ENCODE measurements around the gene LDHAL6B.

LDHAL6B gene

GRCh38 chr15:59177317-59177660 is 29.4 kb upstream of the LDHAL6B start:
- H3K27me3 ChIP-seq (ENCODE audit: control insufficient read depth in 3 of 3, insufficient read depth in 3 of 3, low read depth in 1 of 3, low read length in 3 of 3), result no peaks in the 10 kb centered on the region
- no peak overlapping the region for H3K4me3 ChIP-seq (ENCODE audit: low read length in 2 of 2)
- no peak overlapping the region for H3K14ac ChIP-seq (ENCODE audit: low read length)
- no CpG with 5 or more reads among the region's 4 CpGs for WGBS, 2 donors (ENCODE audit: extremely low coverage in 2 of 2, insufficient read length in 2 of 2, insufficient replicate concordance in 1 of 2)
- no peak overlapping the region for H4K91ac ChIP-seq (ENCODE audit: low read depth, low read length, poor library complexity)
- H3K4ac ChIP-seq (ENCODE audit: low read length), result no peak overlapping the region
- H3K79me1 ChIP-seq (ENCODE audit: low read depth, low read length), result no peaks in the 10 kb centered on the region
- H3K36me3 ChIP-seq (replicated peaks in 1 of 2; ENCODE audit: control insufficient read depth in 2 of 2, insufficient read depth in 2 of 2, low read length in 2 of 2), result peaks cover 0 to 13% of the 10 kb centered on the region in 2 donors
- peaks cover 1 to 8% of the 10 kb centered on the region in 2 donors for H3K9me3 ChIP-seq (replicated peaks in 1 of 2; ENCODE audit: control insufficient read depth in 2 of 2, insufficient read depth in 1 of 2, low read depth in 1 of 2, low read length in 2 of 2)
- H3K9ac ChIP-seq (ENCODE audit: low read depth, low read length, poor library complexity), result no peak overlapping the region
- H2AK5ac ChIP-seq (ENCODE audit: low read depth, low read length), result no peak overlapping the region
- no peak overlapping the region for H2BK120ac ChIP-seq (ENCODE audit: low read depth, low read length)
- no peak for DNase-seq (ENCODE audit: low spot score)
- H4K8ac ChIP-seq (ENCODE audit: low read depth, low read length), result no peak overlapping the region
- H3K18ac ChIP-seq (ENCODE audit: low read length), result no peak overlapping the region
- no peak overlapping the region for H2AFZ ChIP-seq (ENCODE audit: low read length)
- no peak overlapping the region for H2BK5ac ChIP-seq (ENCODE audit: low read length)
- H2BK12ac ChIP-seq (ENCODE audit: low read length), result no peak overlapping the region
- H2BK15ac ChIP-seq (ENCODE audit: low read length), result no peak overlapping the region
- H3K4me2 ChIP-seq (ENCODE audit: insufficient read depth, low read length, poor library complexity, severe bottlenecking), result no peak overlapping the region
- H3K27ac ChIP-seq (replicated peaks; ENCODE audit: low read length), result no peak overlapping the region
- peaks cover 0 to 2% of the 10 kb centered on the region in 2 donors for H3K4me1 ChIP-seq (ENCODE audit: control insufficient read depth in 2 of 2, insufficient read depth in 1 of 2, low read depth in 1 of 2, low read length in 2 of 2)
- H3K23ac ChIP-seq (ENCODE audit: low read depth, low read length, poor library complexity), result no peak overlapping the region

- Histone ChIP-seq H2BK120ac (ENCODE audit: low read depth, low read length) (no peak overlapping the region), H3K27ac (replicated peaks; ENCODE audit: low read length) (no peak overlapping the region), H3K18ac (ENCODE audit: low read length) (peak overlapping the region; percentile 21), H2AFZ (ENCODE audit: low read length) (no peak overlapping the region), H3K79me1 (ENCODE audit: low read depth, low read length) (no peaks in the 10 kb centered on the region), H4K91ac (ENCODE audit: low read depth, low read length, poor library complexity) (no peak overlapping the region), H2BK12ac (ENCODE audit: low read length) (no peak overlapping the region), H3K23ac (ENCODE audit: low read depth, low read length, poor library complexity) (no peak overlapping the region), H3K36me3 (replicated peaks in 1 of 2; ENCODE audit: control insufficient read depth in 2 of 2, insufficient read depth in 2 of 2, low read length in 2 of 2) (peaks cover 0 to 10% of the 10 kb centered on the region in 2 donors), H3K4ac (ENCODE audit: low read length) (no peak overlapping the region), H2AK5ac (ENCODE audit: low read depth, low read length) (no peak overlapping the region), H2BK15ac (ENCODE audit: low read length) (peak overlapping the region; percentile 45), H3K9me3 (replicated peaks in 1 of 2; ENCODE audit: control insufficient read depth in 2 of 2, insufficient read depth in 1 of 2, low read depth in 1 of 2, low read length in 2 of 2) (peaks cover 3 to 13% of the 10 kb centered on the region in 2 donors), H3K9ac (ENCODE audit: low read depth, low read length, poor library complexity) (no peak overlapping the region), H3K4me2 (ENCODE audit: insufficient read depth, low read length, poor library complexity, severe bottlenecking) (no peak overlapping the region), H3K4me1 (ENCODE audit: control insufficient read depth in 2 of 2, insufficient read depth in 1 of 2, low read depth in 1 of 2, low read length in 2 of 2) (peaks cover 0 to 2% of the 10 kb centered on the region in 2 donors), H4K8ac (ENCODE audit: low read depth, low read length) (no peak overlapping the region), H3K4me3 (ENCODE audit: low read length in 2 of 2) (no peak overlapping the region), H2BK5ac (ENCODE audit: low read length) (no peak overlapping the region), H3K27me3 (ENCODE audit: control insufficient read depth in 3 of 3, insufficient read depth in 3 of 3, low read depth in 1 of 3, low read length in 3 of 3) (no peaks in the 10 kb centered on the region), H3K14ac (ENCODE audit: low read length) (no peak overlapping the region)
- WGBS, 2 donors (ENCODE audit: extremely low coverage in 2 of 2, insufficient read length in 2 of 2, insufficient replicate concordance in 1 of 2), result no CpG with 5 or more reads among the region's 16 CpGs
- no peak for DNase-seq (ENCODE audit: low spot score)
Observed at GRCh38 chr15:59178151-59178695, 28.4 kb upstream of the LDHAL6B start.

- Histone ChIP-seq H3K14ac (ENCODE audit: low read length) (no peak overlapping the region), H3K4me3 (ENCODE audit: low read length in 2 of 2) (no peak overlapping the region), H2AFZ (ENCODE audit: low read length) (no peak overlapping the region), H3K36me3 (replicated peaks in 1 of 2; ENCODE audit: control insufficient read depth in 2 of 2, insufficient read depth in 2 of 2, low read length in 2 of 2) (peaks cover 0 to 8% of the 10 kb centered on the region in 2 donors), H2BK12ac (ENCODE audit: low read length) (no peak overlapping the region), H2BK5ac (ENCODE audit: low read length) (no peak overlapping the region), H2BK15ac (ENCODE audit: low read length) (no peak overlapping the region), H3K27me3 (ENCODE audit: control insufficient read depth in 3 of 3, insufficient read depth in 3 of 3, low read depth in 1 of 3, low read length in 3 of 3) (no peaks in the 10 kb centered on the region), H3K4me1 (ENCODE audit: control insufficient read depth in 2 of 2, insufficient read depth in 1 of 2, low read depth in 1 of 2, low read length in 2 of 2) (peaks cover 0 to 2% of the 10 kb centered on the region in 2 donors), H3K9me3 (replicated peaks in 1 of 2; ENCODE audit: control insufficient read depth in 2 of 2, insufficient read depth in 1 of 2, low read depth in 1 of 2, low read length in 2 of 2) (peaks cover 3 to 13% of the 10 kb centered on the region in 2 donors), H3K79me1 (ENCODE audit: low read depth, low read length) (no peaks in the 10 kb centered on the region), H3K18ac (ENCODE audit: low read length) (no peak overlapping the region), H3K27ac (replicated peaks; ENCODE audit: low read length) (no peak overlapping the region), H3K4me2 (ENCODE audit: insufficient read depth, low read length, poor library complexity, severe bottlenecking) (no peak overlapping the region), H3K4ac (ENCODE audit: low read length) (no peak overlapping the region), H4K8ac (ENCODE audit: low read depth, low read length) (no peak overlapping the region), H2BK120ac (ENCODE audit: low read depth, low read length) (no peak overlapping the region), H3K23ac (ENCODE audit: low read depth, low read length, poor library complexity) (no peak overlapping the region), H4K91ac (ENCODE audit: low read depth, low read length, poor library complexity) (no peak overlapping the region), H3K9ac (ENCODE audit: low read depth, low read length, poor library complexity) (no peak overlapping the region), H2AK5ac (ENCODE audit: low read depth, low read length) (no peak overlapping the region)
- WGBS, 2 donors (ENCODE audit: extremely low coverage in 2 of 2, insufficient read length in 2 of 2, insufficient replicate concordance in 1 of 2), result no CpG with 5 or more reads among the region's 5 CpGs
- DNase-seq (ENCODE audit: low spot score), result no peak
Observed at GRCh38 chr15:59179717-59180116, 26.9 kb upstream of the LDHAL6B start.

GRCh38 chr15:59180945-59181600 is 25.6 kb upstream of the LDHAL6B start:
- Histone ChIP-seq H3K14ac (ENCODE audit: low read length) (no peak overlapping the region), H3K27me3 (ENCODE audit: control insufficient read depth in 3 of 3, insufficient read depth in 3 of 3, low read depth in 1 of 3, low read length in 3 of 3) (no peaks in the 10 kb centered on the region), H3K4me2 (ENCODE audit: insufficient read depth, low read length, poor library complexity, severe bottlenecking) (no peak overlapping the region), H3K23ac (ENCODE audit: low read depth, low read length, poor library complexity) (no peak overlapping the region), H3K4ac (ENCODE audit: low read length) (no peak overlapping the region), H2BK5ac (ENCODE audit: low read length) (no peak overlapping the region), H3K79me1 (ENCODE audit: low read depth, low read length) (no peaks in the 10 kb centered on the region), H3K4me1 (ENCODE audit: control insufficient read depth in 2 of 2, insufficient read depth in 1 of 2, low read depth in 1 of 2, low read length in 2 of 2) (no peaks in the 10 kb centered on the region), H4K91ac (ENCODE audit: low read depth, low read length, poor library complexity) (no peak overlapping the region), H2BK12ac (ENCODE audit: low read length) (no peak overlapping the region), H3K9ac (ENCODE audit: low read depth, low read length, poor library complexity) (no peak overlapping the region), H3K18ac (ENCODE audit: low read length) (no peak overlapping the region), H2BK15ac (ENCODE audit: low read length) (no peak overlapping the region), H2BK120ac (ENCODE audit: low read depth, low read length) (no peak overlapping the region), H3K9me3 (replicated peaks in 1 of 2; ENCODE audit: control insufficient read depth in 2 of 2, insufficient read depth in 1 of 2, low read depth in 1 of 2, low read length in 2 of 2) (peaks cover 3 to 13% of the 10 kb centered on the region in 2 donors), H2AFZ (ENCODE audit: low read length) (no peak overlapping the region), H4K8ac (ENCODE audit: low read depth, low read length) (no peak overlapping the region), H3K27ac (replicated peaks; ENCODE audit: low read length) (no peak overlapping the region), H3K36me3 (replicated peaks in 1 of 2; ENCODE audit: control insufficient read depth in 2 of 2, insufficient read depth in 2 of 2, low read length in 2 of 2) (peaks cover 0 to 8% of the 10 kb centered on the region in 2 donors), H2AK5ac (ENCODE audit: low read depth, low read length) (no peak overlapping the region), H3K4me3 (ENCODE audit: low read length in 2 of 2) (no peak overlapping the region)
- no CpG with 5 or more reads among the region's 5 CpGs for WGBS, 2 donors (ENCODE audit: extremely low coverage in 2 of 2, insufficient read length in 2 of 2, insufficient replicate concordance in 1 of 2)
- DNase-seq (ENCODE audit: low spot score), result no peak
